ENCODE results near the gene CRYGC.
"Not testable (repeated sequence)": the region's sequence is repeated elsewhere in the genome, so short reads cannot be mapped to it uniquely, and the experiment has no call there.

Gene CRYGC

DNA sequence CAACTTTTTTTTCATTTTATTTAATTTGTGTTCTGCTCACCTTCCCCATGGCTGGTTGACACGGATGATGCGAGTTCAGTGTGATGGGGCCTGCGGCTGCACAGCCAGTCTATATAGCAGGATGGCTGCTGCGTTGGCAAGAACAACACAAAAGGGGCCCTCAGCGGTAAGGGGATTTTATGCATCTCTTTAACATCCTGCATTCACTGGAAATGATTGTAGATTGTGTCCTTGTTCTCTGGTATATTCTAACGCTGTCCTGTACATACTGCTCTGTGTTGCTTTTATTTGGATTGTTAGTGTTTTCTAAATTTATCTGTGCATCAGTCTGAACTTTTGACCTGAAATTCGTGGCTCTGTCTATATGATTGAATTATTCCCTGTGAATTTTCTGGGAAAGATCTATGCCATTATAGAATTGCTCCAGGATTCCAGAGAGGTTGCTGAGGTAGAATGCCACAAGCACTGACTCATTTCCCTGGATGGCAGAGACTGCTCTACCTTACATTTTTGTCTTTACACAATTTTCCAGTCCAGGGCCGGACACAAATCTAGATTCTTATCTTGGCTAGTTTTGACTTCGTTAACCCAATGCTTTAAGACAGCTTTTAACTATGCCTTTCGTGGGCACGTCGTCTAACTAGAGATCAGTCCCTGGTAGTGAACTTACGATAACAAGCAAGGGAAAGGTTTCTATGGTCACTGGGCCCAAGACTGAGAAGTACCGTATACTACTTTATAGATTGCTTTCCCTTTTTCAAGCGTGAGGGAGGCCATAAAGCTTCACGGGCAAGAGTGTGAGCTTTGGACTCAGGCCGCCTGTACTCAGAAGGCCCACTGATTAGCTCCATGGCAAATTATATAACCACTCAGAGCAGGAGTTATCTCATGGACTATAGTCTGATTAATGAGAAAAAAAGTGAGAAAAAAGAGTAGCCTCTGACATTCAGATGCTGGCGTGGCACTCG is at the start of gene CRYGC:
CRYGC (minus strand) TSS at position 85 of the 968 bp plus-strand sequence; CDS start at position 49, 36 bp downstream.
- no peak for DNase-seq

- no peak for DNase-seq
These were observed 49.5 kb upstream of the CRYGC start for GRCh38 chr2:208179028-208179609.

DNA sequence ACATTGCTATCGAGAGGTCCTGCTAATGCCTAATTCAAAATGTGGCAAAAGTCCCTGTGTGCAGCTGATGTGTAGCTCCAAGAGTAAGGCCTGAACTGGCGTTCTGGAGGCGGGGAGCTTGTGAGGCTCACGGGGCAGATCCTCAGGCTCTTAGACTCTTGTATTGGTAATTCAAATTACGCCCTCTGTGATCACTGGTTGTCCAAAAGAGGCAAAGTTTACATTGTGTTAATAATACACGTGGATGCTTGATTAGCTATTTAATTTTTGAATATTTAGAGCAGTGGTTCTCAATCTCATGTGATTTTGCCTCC is 46.2 kb upstream of the CRYGC start:
- DNase-seq, result no peak

- DNase-seq, result peak; percentile 50
These were observed 45.6 kb upstream of the CRYGC start for GRCh38 chr2:208175069-208175839.

- DNase-seq, result no peak
These were observed 44.5 kb upstream of the CRYGC start for GRCh38 chr2:208174144-208174543.

DNA sequence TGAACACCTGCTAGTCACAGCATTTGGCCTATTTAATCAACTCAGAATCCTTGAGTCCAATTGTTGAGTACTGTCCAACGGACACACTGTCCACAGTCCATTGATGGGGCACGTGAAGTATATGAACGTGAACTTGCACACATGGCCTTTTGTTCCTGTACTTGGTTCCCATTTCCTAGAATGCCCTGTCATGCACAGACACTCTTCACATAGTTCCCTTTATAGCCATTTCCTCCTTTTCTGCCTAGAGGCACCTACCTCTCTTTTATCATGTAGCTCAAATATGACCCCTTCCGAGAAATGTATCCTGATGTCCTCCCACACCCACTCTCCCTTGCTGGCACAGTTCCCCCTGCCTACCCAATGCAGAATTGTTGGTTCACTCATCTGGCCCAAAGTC is 42.5 kb upstream of the CRYGC start:
- DNase-seq, result no peak

DNA sequence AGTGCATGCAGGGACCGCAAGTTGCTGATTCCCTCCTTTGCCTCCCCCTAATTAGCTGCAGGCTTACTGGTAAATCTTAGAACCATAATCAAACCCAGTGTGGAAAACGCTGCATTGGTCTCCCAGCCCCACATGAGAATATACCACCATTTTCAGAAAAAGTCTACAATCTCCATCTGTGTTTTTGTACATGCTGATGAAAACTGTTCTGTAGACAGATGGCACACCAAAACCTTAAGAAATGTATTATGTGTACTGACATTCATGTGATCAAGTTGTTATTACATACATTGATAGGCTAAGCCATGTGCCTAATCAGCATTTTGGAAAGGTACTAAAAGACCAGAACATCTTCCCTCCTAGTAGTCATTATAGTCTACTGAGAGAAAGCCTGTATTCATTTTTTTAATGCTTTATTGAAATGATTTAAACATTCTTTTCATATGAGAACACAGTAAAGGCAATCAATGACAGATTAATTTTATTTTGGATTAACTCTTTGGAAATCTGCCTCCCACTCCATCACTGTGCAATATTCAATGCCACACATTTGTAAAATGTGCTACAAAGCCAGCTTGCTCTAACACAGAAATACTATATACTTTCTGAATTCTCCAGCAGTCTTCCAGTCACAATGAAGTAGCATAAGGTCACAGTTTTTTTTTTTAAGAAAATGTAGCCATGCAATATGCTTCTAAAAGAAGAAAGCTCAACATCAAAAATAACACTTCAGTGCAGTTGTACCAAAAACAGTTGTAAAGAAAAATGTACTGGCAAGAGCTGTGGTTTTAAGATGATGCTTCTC is 35.5 kb upstream of the CRYGC start:
- no peak for DNase-seq

GRCh38 chr2:208163489-208163888 is 33.9 kb upstream of the CRYGC start, which contains the start of gene CRYGA:
CRYGA (minus strand) TSS chr2:208163589; CDS start chr2:208163556, 33 bp downstream.
- no peak for DNase-seq

DNA sequence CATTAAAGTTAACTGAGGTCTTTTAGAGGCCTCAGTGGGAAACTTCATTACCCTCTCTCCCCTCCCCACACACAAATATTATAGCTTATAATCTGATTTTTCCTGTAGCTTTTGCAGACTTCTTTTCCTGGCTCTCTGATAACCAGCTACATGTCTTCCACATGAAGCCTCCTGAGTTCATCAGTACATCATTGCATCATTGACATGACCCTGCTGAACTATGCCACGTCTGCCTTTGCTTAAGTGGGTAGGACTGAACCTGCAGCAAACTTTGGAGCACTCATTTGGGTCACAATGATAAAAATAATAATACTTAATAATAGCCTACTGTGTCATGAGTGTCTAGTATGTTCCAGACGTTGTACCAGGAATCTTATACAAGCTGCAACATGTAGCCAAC is 26.8 kb upstream of the CRYGC start:
- no peak for DNase-seq

DNA sequence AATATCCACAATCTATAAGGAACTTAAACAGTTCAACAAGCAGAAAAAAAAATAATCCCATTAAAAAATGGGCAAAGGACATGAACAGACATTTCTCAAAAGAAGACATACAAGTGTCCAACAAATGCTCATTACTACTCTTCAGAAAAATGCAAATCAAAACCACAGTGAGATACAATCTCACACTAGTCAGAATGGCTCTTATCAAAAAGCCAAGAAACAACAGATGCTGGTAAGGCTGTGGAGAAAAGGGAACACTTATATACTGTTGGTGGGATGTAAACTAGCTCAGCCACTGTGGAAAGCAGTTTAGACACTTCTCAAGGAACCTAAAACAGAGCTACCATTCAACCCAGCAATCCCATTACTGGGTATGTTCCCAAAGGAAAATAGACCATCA is 23.5 kb upstream of the CRYGC start:
- DNase-seq, result no peak

DNA sequence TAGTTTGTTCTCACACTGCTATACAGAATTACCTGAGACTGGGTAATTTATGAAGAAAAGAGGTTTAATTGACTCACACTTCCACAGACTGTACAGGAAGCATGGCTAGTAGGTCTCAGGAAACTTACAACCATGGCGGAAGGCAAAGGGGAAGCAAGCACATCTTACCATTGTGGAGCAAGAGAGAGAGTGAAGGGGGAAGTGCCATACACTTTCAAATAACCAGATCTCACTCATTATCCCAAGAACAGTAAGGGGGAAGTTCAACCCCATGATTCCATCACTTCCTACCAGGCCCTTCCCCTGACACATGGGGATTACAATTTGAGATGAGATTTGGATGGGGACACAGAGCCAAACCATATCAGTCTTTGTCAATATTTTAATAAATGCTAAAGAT is 21.3 kb upstream of the CRYGC start:
- no peak for DNase-seq

DNA sequence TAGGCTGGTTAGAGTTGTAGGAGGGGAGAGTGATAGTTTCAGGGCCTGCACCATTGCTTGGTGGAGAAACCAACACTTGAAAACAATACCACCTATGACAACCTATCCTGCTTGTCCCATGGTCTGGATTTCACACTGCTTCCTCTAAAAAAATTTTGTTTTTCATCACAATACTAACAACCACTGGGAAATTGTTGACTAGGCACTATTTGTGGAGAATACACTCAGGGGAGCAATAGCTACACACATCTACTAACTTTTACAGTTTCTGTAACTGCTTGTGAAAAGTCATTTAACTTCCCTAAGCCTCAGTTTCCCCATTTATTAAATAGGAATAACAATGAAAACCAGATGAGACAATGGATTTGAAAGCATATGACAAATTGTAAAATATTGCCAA is 20.5 kb upstream of the CRYGC start:
- no peak for DNase-seq

- DNase-seq, result no peak
These were observed 19.2 kb upstream of the CRYGC start for GRCh38 chr2:208148803-208149202.

- no peak for DNase-seq
These were observed 18.1 kb upstream of the CRYGC start for GRCh38 chr2:208147759-208148158.

DNA sequence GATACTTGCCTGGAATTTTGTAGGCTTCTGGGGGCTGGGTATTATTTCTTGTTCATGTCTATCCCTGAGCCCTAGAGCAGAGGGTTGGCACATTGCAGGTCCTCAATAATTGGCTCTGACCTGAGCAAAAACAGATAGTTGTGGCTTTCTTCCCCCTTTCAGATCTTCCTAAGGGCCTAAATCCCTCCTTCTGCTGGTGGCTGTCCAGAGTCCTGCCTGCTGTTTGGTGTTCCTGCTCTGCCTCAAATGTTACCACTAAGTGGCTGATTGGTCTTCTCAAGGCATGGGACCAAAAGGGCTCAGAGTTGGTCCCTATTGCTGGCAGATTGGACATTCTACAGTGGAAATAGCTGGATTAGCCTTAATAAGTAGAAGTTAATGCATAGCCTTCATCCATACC is 17.4 kb upstream of the CRYGC start:
- no peak for DNase-seq

DNA sequence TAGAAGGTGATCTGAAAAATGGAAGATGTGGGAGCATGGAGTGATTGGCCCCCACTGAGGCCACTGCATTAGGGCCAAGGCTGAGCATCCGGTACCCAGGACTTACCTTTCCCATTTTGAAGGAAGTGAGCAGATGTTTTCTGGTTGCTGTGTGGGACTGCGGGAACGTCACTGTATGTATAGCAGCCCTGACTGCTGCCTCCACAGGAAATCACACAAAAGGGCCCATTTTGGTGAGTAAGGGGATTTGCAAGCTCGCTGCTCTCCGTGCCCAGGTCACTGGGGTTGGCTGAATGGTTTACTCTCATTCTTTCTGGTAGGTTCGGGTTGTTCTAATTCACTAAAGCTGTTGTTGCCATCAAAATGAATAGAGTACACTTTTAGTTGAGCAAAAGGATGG is 16.4 kb upstream of the CRYGC start, which contains the start of gene CRYGB:
CRYGB (minus strand) TSS at position 153 of the 400 bp plus-strand sequence; CDS start at position 115, 38 bp downstream.
- DNase-seq, result no peak

DNA sequence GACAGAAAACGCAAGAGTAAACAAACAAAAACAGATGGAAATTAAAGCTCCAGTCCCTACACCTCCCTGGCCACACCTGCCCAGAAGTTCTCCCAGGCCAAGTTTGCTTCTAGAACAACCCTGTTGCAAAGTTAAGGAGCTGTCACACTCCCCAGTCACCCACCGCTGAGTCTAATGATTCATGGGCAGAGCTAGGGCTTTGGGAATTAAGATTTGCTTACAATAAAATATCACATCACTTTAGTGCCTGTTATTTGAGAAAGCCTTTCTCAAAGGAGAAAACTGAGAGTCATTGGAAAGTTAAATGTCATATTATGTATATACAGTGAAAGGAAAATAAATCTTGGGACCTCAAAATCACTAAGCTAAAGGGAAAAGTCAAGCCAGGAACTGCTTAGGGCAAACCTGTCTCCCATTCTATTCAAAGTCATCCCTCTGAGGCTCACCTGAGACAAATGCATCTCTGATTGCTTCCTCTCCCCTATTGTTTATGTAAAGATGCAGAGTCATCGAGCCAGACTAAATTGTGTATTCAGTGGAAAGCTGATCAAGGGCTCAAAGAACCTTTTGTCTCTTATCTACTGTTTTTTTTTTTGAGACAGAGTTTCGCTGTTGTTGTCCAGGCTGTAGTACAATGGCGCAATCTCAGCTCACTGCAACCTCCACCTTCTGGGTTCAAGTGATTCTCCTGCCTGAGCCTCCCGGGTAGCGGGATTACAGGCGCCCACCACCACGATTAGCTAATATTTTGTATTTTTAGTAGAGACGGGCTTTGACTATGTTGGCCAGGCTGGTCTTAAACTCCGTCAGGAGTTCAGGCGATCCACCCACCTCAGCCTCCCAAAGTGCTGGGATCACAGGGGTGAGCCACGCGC is 13.5 kb upstream of the CRYGC start:
- DNase-seq, result no peak

- DNase-seq, result no peak
These were observed 12.8 kb upstream of the CRYGC start for GRCh38 chr2:208142240-208142924.

- DNase-seq, result no peak
These were observed 9.8 kb upstream of the CRYGC start for GRCh38 chr2:208139447-208139846.

GRCh38 chr2:208138334-208138733 is 8.7 kb upstream of the CRYGC start:
- DNase-seq, result not testable (repeated sequence)

- DNase-seq, result no peak
These were observed 7.1 kb upstream of the CRYGC start for GRCh38 chr2:208136716-208137094.

Measured in activated T-cell treated with anti-CD3 and anti-CD28 coated beads for 4 hours (primary cell).